K562 (cell line): Measurements from ENCODE around the gene USP48. TPM values are rescaled to one million over a fixed set of nuclear protein-coding genes. Genes with fewer than 3 reads are reported as not detected.
A peak's percentile ranks its signal among the peaks of the same experiment; 100 is the strongest.

ENCODE experiments used
- CAMTA2 ChIP-seq: fragments of 250-450 bp; sonication (Bioruptor Pico); conservative IDR thresholded peaks from 2 replicates; pipeline ENCODE4 v1.5.1; 2022
- GATAD2B ChIP-seq: fragments of 450-650 bp; IDR thresholded peaks from 2 replicates; pipeline ENCODE4 v1.6.1; 2017; ENCODE audit warnings: mild to moderate bottlenecking, borderline replicate concordance
- HMG20B ChIP-seq: fragments of 250-450 bp; sonication (Bioruptor Pico); IDR thresholded peaks from 2 replicates; pipeline ENCODE4 v1.5.0; 2021; ENCODE audit warnings: mild to moderate bottlenecking
- MED1 ChIP-seq: sonication (generic); formaldehyde crosslinking; IDR thresholded peaks from 2 replicates; pipeline ENCODE4 v1.8.1; 2023; ENCODE audit warnings: missing genetic modification reagents, borderline replicate concordance
- NFE2 ChIP-seq: IDR thresholded peaks from 2 replicates; pipeline ENCODE4 v1.6.1; 2014; ENCODE audit warnings: antibody characterized with exemption, low read depth
- NFYB ChIP-seq: IDR thresholded peaks from 2 replicates; pipeline ENCODE4 v1.6.1; 2011; ENCODE audit warnings: mild to moderate bottlenecking, moderate library complexity; ENCODE audit not compliant: insufficient read length; ENCODE audit errors: extremely low read depth
- NR1H2 ChIP-seq: sonication (generic); formaldehyde crosslinking; IDR thresholded peaks from 2 replicates; pipeline ENCODE4 v1.4.0; 2020; ENCODE audit warnings: mild to moderate bottlenecking, missing genetic modification reagents
- PML ChIP-seq: IDR thresholded peaks from 2 replicates; pipeline ENCODE4 v1.6.1; 2012; ENCODE audit warnings: low read length, inconsistent platforms
- RBBP5 ChIP-seq: fragments of 200-600 bp; sonication (generic); IDR thresholded peaks from 2 replicates; pipeline ENCODE4 v1.6.1; 2012; ENCODE audit warnings: borderline replicate concordance, mild to moderate bottlenecking, low read length, control low read depth, inconsistent platforms; ENCODE audit not compliant: insufficient read depth, poor library complexity, severe bottlenecking
- SREBF2 ChIP-seq: sonication (generic); formaldehyde crosslinking; IDR thresholded peaks from 2 replicates; pipeline ENCODE4 v1.4.0; 2020; ENCODE audit warnings: mild to moderate bottlenecking, missing genetic modification reagents
- STAG1 ChIP-seq: sonication (generic); formaldehyde crosslinking; IDR thresholded peaks from 2 replicates; pipeline ENCODE4 v1.5.0; 2020; ENCODE audit warnings: missing genetic modification reagents, borderline replicate concordance
- TAF9B ChIP-seq: fragments of 450-650 bp; IDR thresholded peaks from 2 replicates; pipeline ENCODE4 v1.6.1; 2018; ENCODE audit warnings: mild to moderate bottlenecking; ENCODE audit not compliant: partially characterized antibody
- ZBTB1 ChIP-seq: sonication (generic); formaldehyde crosslinking; IDR thresholded peaks from 2 replicates; pipeline ENCODE4 v1.8.1; 2023; ENCODE audit warnings: missing genetic modification reagents, low read depth, mild to moderate bottlenecking, borderline replicate concordance
- ZNF3 ChIP-seq: fragments of 250-450 bp; sonication (Bioruptor Pico); IDR thresholded peaks from 2 replicates; pipeline ENCODE4 v1.5.0; 2021; ENCODE audit warnings: mild to moderate bottlenecking, moderate library complexity
- ZNF766 ChIP-seq: fragments of 200-800 bp; sonication (Bioruptor generic); conservative IDR thresholded peaks from 2 replicates; pipeline ENCODE4 v1.6.1; 2016; ENCODE audit warnings: missing genetic modification characterization, missing compliant biosample characterization
- ZNF780A ChIP-seq: fragments of 250-450 bp; sonication (Bioruptor Pico); IDR thresholded peaks from 2 replicates; pipeline ENCODE4 v1.5.0; 2021; ENCODE audit warnings: mild to moderate bottlenecking
- polyA plus RNA-seq, 8 experiments: library from polyadenylated mRNA; depleted of rRNA in 4 of 8; stranded (reverse) in 5 of 8; unstranded in 3 of 8; fragments of >200 nt; fragmentation: Nextera tagmentation in 2 of 8; fragmentation: Illumina TruSeq in 1 of 8; extraction: Ambion mirVana in 2 of 8; extraction: Trizol in 1 of 8; gene quantifications; 2 replicates each; pipeline versions ENCODE4 v1.2.1 to v1.2.3, GENCODE V29; 2011 to 2014; ENCODE audit warnings: inconsistent platforms in 1 of 8, missing spikeins in 1 of 8
- total RNA-seq, 7 experiments: library from RNA; depleted of rRNA in 6 of 7; stranded (reverse); fragments of >200 nt in 6 of 7; fragmentation: Illumina TruSeq in 2 of 7; extraction: Trizol in 2 of 7; gene quantifications; 2 replicates each; pipeline versions ENCODE4 v1.2.1 to v1.2.3, GENCODE V29; 2011 to 2021; ENCODE audit warnings: low replicate concordance in 1 of 7
- TF ChIP-seq, protein P1 (sequence below): IDR thresholded peaks from 3 replicates; pipeline ENCODE4 v1.6.1; 2011; ENCODE audit warnings: borderline replicate concordance, mild to moderate bottlenecking; ENCODE audit not compliant: insufficient read length, insufficient read depth
- TF ChIP-seq, protein P2 (sequence below): sonication (generic); formaldehyde crosslinking; IDR thresholded peaks from 2 replicates; pipeline ENCODE4 v1.8.1; 2023; ENCODE audit warnings: mild to moderate bottlenecking, missing genetic modification reagents
- TF ChIP-seq, protein P3 (sequence below): sonication (generic); formaldehyde crosslinking; IDR thresholded peaks from 2 replicates; pipeline ENCODE4 v1.8.0; 2022; ENCODE audit warnings: missing genetic modification reagents, mild to moderate bottlenecking, borderline replicate concordance
- TF ChIP-seq, protein P4 (sequence below): fragments of 250-450 bp; sonication (Bioruptor Pico); IDR thresholded peaks from 2 replicates; pipeline ENCODE4 v1.5.1; 2021; ENCODE audit warnings: mild to moderate bottlenecking

Gene USP48
- total and polyA plus RNA-seq, 9 of the 15 experiments (the other 6 are each of a cell fraction or from before 2014, with no cell fraction given): 23.3 to 123 (median 106) TPM

DNA sequence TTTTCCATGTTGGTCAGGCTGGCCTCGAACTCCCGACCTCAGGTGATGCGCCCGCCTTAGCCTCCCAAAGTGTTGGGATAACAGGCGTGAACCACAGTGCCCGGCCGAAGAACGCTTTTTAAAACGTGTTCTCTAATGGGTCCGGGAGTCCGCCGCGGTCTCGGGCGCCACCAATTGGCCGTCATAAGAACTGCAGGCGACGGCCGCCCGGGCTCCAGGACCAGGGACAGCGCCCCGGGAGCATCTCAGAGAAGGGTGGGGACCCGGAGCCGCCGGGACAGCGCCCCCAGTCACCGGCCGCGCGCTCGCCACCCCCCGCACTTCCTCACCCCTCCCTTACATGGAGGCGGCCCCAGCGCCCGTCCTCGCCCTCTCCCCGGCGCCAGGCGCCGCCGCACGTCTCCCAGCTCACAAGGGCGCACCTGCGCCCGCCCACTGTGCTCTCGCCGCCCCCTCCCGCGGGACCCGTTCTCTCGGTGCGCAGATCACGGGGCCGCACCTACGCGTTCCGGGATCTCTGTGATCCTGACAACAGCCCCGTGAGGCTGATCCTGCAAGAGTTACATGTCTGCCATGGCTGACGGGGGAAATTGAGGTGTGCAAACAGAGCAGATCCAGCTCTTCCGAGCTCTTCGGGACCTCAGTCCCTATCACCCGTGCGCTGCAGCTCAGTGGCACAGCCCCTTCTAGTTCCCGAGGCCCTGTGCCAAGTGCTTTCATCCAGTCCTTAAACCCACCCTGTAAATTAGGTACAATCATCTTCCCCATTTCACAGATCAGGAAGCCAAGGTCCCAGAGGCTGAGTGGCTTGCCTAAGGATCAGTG lies 123.6 kb downstream of the USP48 start (continued):
- TF ChIP-seq, protein P1, sequence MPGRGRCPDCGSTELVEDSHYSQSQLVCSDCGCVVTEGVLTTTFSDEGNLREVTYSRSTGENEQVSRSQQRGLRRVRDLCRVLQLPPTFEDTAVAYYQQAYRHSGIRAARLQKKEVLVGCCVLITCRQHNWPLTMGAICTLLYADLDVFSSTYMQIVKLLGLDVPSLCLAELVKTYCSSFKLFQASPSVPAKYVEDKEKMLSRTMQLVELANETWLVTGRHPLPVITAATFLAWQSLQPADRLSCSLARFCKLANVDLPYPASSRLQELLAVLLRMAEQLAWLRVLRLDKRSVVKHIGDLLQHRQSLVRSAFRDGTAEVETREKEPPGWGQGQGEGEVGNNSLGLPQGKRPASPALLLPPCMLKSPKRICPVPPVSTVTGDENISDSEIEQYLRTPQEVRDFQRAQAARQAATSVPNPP: no peak
- TF ChIP-seq, protein P2, sequence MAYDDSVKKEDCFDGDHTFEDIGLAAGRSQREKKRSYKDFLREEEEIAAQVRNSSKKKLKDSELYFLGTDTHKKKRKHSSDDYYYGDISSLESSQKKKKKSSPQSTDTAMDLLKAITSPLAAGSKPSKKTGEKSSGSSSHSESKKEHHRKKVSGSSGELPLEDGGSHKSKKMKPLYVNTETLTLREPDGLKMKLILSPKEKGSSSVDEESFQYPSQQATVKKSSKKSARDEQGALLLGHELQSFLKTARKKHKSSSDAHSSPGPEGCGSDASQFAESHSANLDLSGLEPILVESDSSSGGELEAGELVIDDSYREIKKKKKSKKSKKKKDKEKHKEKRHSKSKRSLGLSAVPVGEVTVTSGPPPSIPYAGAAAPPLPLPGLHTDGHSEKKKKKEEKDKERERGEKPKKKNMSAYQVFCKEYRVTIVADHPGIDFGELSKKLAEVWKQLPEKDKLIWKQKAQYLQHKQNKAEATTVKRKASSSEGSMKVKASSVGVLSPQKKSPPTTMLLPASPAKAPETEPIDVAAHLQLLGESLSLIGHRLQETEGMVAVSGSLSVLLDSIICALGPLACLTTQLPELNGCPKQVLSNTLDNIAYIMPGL (CRISPR knock-in tag): peak; percentile 99
- TF ChIP-seq STAG1 (CRISPR knock-in tag) (peak; percentile 99), CAMTA2 (CRISPR knock-in tag) (no peak), NFE2 (no peak), MED1 (CRISPR knock-in tag) (no peak), TAF9B (no peak), ZNF766 (CRISPR knock-in tag) (peak; percentile 92), ZBTB1 (peak; percentile 91), RBBP5 (no peak), GATAD2B (peak; percentile 94; the same call in 1 of the 2 replicates), SREBF2 (CRISPR knock-in tag) (peak; percentile 48; the same call in 1 of the 2 replicates), NR1H2 (0 out of 2 replicates have a peak, but pooled peaks have one; percentile 94), ZNF3 (CRISPR knock-in tag) (no peak), ZNF780A (CRISPR knock-in tag) (no peak), NFYB (no peak), PML (no peak), HMG20B (CRISPR knock-in tag) (no peak)
- TF ChIP-seq, protein P3, sequence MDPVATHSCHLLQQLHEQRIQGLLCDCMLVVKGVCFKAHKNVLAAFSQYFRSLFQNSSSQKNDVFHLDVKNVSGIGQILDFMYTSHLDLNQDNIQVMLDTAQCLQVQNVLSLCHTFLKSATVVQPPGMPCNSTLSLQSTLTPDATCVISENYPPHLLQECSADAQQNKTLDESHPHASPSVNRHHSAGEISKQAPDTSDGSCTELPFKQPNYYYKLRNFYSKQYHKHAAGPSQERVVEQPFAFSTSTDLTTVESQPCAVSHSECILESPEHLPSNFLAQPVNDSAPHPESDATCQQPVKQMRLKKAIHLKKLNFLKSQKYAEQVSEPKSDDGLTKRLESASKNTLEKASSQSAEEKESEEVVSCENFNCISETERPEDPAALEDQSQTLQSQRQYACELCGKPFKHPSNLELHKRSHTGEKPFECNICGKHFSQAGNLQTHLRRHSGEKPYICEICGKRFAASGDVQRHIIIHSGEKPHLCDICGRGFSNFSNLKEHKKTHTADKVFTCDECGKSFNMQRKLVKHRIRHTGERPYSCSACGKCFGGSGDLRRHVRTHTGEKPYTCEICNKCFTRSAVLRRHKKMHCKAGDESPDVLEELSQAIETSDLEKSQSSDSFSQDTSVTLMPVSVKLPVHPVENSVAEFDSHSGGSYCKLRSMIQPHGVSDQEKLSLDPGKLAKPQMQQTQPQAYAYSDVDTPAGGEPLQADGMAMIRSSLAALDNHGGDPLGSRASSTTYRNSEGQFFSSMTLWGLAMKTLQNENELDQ: peak; percentile 97
- TF ChIP-seq, protein P4, sequence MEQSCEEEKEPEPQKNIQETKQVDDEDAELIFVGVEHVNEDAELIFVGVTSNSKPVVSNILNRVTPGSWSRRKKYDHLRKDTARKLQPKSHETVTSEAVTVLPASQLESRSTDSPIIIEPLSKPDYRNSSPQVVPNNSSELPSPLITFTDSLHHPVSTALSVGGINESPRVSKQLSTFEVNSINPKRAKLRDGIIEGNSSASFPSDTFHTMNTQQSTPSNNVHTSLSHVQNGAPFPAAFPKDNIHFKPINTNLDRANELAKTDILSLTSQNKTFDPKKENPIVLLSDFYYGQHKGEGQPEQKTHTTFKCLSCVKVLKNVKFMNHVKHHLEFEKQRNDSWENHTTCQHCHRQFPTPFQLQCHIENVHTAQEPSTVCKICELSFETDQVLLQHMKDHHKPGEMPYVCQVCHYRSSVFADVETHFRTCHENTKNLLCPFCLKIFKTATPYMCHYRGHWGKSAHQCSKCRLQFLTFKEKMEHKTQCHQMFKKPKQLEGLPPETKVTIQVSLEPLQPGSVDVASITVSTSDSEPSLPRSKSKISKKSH: no peak
